ENCODE results near the gene GABPB2.

GABPB2 gene

GRCh38 chr1:151070474-151071276, at the start of gene GABPB2:
GABPB2 (plus strand) TSS chr1:151070761; CDS start chr1:151088190, 17,429 bp downstream.
- DNase-seq, result peak; percentile 79

GRCh38 chr1:151024540-151025146, 45.9 kb upstream of the GABPB2 start:
- DNase-seq, result no peak

- DNase-seq, result no peak
These were observed 44.1 kb upstream of the GABPB2 start for GRCh38 chr1:151026460-151026859.

- DNase-seq, result no peak
These were observed 38.4 kb upstream of the GABPB2 start for GRCh38 chr1:151032164-151032563.

- no peak for DNase-seq
These were observed 35.4 kb upstream of the GABPB2 start for GRCh38 chr1:151035167-151035566.

- DNase-seq, result no peak
These were observed 34.2 kb upstream of the GABPB2 start, which contains the start of gene BNIPL for GRCh38 chr1:151036356-151036755. BNIPL (plus strand) TSS chr1:151036586; CDS start chr1:151036726, 140 bp downstream.

- DNase-seq, result no peak
These were observed 33.5 kb upstream of the GABPB2 start for GRCh38 chr1:151037032-151037431.

GRCh38 chr1:151039521-151039920, 31.0 kb upstream of the GABPB2 start:
- DNase-seq, result no peak

GRCh38 chr1:151043163-151043562, 27.4 kb upstream of the GABPB2 start:
- no peak for DNase-seq

GRCh38 chr1:151047591-151047924, 23.0 kb upstream of the GABPB2 start, which contains the start of gene C1orf56:
C1orf56 (plus strand) TSS chr1:151047751; CDS start chr1:151047848, 97 bp downstream.
- peak; percentile 46 for DNase-seq

- peak; percentile 32 for DNase-seq
These were observed 22.5 kb upstream of the GABPB2 start for GRCh38 chr1:151047925-151048644.

- no peak for DNase-seq
These were observed 21.9 kb upstream of the GABPB2 start for GRCh38 chr1:151048645-151049032.

GRCh38 chr1:151049458-151049857, 21.1 kb upstream of the GABPB2 start:
- DNase-seq, result no peak

GRCh38 chr1:151050051-151050688, 20.4 kb upstream of the GABPB2 start:
- DNase-seq, result no peak

GRCh38 chr1:151051356-151052009, 19.1 kb upstream of the GABPB2 start:
- no peak for DNase-seq

GRCh38 chr1:151054971-151055547, 15.5 kb upstream of the GABPB2 start:
- DNase-seq, result no peak

GRCh38 chr1:151055581-151055980, 15.0 kb upstream of the GABPB2 start:
- no peak for DNase-seq

GRCh38 chr1:151056149-151056548, 14.4 kb upstream of the GABPB2 start:
- no peak for DNase-seq

GRCh38 chr1:151058692-151059091, 11.9 kb upstream of the GABPB2 start:
- DNase-seq, result no peak

GRCh38 chr1:151059109-151060006, 11.2 kb upstream of the GABPB2 start, which contains the start of gene CDC42SE1:
CDC42SE1 (minus strand) TSS chr1:151059622; CDS start chr1:151055730, 3,892 bp downstream.
- DNase-seq, result peak; percentile 75
